HUDEP-2 (cell line): ENCODE measurements around the gene TRIP11.
"Not testable (repeated sequence)": the region's sequence is repeated elsewhere in the genome, so short reads cannot be mapped to it uniquely, and the experiment has no call there.

Experiments
- DNase-seq, 76 experiments: peaks; one replicate each; lab custom pipeline; 2025; ENCODE audit not compliant: unreplicated experiment in 76 of 76; lab: John Stamatoyannopoulos, UW

TRIP11 gene

DNA sequence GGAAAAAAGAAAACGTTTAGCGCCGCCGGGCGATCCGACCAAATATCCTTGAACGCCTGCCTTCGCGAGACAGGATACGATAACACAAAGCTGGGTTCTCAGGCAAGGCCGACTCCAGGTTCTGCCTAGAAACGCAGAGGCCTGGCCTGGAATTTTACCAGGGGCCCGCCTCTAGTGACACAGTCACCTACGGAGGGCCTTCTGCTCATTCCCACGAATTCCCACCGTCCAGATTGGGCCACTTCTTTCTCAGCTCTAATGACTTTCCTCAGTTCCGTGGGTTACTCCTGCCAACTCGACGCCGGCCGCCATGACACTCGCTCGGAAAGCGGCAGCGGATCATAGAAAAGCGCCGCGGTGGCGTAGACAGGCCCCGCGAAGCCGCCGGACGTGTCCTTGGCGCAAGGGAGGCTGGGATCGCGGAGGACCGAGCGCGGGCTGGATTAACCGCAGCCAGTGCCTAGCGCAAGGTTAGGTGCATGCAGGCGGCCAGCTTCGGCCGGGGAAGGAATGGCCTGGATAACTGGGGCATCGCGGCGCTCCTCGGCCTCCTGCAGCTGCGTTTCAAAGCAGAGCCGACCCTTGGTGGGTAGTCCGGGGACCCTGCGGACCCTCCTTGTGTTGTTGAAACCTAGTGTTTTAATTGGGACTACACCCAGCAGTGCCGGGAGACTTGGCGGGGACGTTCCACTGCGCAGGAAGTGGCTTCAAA is at the start of gene TRIP11:
TRIP11 (minus strand) TSS at position 341 of the 712 bp plus-strand sequence. CDS start 374 bp downstream, outside the sequence.
- peak in 75 of 76 experiments; percentile 30 to 93 (median 84) for DNase-seq

DNA sequence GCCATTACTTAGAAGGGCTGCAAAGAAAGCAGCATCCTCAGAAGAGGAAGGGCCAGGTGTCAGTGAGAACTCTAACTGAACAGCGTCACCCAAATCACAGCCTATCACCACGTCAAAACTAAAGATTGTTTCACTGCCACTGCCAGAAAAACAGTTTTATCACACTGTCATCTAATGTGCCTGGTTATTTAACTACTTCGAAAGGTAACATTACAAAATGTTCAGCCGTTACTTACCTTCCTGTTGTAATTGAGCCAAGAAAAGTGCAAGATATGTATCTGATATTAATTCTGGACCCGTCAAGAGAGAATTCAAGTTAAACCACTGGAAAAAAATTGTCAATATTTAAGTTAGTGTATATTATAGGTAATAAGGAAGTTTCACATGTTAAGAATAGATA is 48.6 kb upstream of the TRIP11 start:
- DNase-seq: no peak

DNA sequence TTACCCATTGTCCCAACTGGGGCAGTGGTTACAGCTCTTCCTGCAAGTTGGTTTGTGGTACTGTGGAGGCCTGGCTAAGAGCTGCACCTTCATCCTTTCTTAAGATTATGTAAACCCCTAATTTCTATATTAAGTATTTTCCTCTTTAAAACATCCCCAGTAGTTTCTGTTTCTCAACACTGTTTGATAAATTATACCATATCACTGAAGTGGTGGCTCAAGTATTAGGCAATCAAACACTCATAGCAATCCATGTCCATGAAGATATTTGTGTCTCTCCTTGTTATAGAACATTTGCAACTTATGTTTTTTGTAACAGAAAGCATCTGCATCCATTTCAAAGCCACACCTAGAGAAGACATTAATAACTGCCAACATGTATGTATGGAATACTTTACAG is 34.7 kb upstream of the TRIP11 start:
- DNase-seq: no peak

DNA sequence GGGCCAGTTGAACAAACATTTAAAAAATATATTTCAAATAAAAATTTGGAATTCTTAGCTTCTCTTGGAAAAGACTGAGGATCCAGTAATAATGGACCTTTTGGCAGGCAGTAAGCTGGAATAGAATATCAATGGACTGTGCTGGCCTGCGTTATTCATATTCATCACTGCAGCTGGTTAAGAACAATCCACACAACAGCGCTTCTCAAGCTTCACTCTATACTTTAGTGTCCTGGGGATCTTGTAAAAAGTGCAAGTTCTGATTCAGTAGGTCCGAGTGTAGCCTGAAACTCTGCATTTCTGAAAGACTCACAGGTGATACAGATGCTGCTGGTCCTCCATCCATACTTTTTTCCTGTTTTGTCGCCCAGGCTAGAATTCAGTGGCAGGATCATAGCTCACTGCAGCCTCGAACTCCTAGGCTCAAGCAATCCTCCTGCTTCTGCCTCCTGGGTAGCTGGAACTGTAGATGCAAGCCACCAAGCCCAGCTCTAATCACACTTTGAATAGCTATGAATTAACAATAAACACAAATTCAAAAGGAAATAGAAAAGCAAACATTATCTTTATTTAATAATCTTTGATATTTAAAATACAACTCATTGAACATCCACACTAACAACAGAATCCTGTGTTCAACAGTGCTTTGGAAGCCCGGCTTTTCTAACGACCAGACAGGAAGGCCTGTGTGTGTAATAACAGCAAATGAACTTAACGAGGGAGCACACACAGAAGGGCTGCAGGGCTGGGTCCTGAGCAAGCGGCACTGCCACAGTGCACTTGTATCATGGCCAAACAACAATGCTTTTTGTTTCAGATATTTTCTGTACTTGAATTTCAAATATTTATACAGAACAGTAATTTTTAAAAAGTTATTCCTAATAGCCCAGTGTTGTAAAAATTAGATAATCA is 18.4 kb upstream of the TRIP11 start:
- DNase-seq: no peak

DNA sequence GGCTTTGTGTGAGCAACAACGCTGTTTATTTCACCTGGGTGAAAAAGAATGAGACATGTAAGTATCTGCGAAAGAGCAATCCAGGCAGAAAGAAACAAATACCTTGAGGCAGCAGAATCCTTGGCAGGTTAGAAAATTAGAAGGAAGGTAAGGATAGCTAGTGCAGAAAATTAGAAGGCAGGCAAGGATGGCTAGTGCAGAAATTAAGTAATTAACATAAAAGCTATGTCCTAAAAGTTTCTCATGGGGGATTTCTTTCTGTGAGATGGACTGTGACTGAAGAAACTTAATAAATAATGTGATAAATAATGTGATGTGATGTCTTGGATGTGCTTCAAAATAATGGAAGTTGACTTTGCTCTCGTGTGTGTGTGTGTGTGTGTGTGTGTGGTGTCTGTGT is 9.9 kb upstream of the TRIP11 start:
- no peak for DNase-seq

DNA sequence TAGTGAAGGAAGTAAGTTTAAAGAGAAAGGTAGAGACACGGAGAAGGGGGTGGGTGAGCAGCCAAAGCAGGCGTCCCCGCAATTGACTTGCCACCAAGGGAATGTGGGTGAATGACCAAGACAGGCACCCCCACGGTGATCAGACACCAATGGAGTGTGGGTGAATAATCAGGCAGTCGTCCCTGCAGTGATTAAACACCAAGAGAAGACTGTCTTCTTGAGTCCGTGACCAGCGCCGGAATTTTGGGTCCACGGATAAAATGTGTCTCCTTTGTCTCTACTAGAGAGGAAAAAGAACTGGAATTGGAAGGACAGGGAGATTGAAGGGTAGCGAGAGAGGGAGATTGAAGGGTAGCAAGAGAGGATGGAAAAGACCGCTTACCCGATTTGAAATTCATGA is 9.4 kb upstream of the TRIP11 start:
- not testable (repeated sequence) for DNase-seq

DNA sequence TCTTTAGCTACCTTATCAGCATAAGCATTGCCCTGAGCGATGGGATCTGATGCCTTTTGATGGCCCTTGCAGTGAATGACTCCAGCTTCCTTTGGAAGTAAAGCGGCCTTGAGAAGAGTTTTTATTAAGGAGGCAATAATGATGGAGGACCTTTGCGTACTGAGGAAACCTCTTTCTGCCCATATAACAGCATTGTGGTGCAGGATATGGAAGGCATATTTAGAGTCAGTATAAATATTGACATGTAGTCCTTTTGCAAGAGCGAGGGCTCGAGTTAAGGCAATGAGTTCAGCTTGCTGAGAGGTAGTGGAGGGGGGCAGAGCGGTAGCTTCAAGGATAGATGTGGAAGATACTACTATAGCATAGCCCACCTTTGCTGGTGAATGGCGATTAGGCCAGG is 6.0 kb upstream of the TRIP11 start:
- DNase-seq: not testable (repeated sequence)

DNA sequence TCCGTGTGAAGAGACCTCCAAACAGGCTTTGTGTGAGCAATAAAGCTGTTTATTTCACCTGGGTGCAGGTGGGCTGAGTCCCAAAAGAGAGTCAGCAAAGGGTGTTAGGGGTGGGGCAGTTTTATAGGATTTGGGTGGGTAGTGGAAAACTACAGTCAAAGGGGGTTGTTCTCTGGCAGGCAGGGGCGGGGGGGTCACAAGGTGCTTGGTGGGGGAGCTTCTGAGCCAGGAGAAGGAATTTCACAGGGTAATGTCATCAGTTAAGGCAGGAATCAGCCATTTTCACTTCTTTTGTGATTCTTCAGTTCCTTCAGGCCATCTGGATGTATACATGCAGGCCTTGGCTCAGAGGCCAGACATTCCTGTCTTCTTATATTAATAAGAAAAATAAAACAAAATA is 1.9 kb upstream of the TRIP11 start:
- DNase-seq: not testable (repeated sequence)

DNA sequence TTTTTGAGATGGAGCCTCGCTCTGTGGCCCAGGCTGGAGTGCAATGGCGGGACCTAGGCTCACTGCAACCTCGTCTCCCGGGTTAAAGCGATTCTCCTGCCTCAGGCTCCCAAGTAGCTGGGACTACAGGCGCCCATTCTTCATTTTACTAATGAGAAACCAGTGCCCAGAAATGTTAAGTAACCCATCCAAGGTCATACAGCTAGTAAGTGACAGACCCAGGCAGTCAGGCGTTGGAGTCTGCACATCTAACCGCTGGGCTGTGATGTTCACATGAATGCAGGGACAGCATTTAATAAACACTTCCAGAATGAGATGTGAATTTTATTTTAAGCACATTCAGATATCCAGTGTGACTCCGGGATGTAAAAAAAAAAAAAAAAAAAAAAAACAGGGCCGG is 1.3 kb upstream of the TRIP11 start:
- no peak for DNase-seq

DNA sequence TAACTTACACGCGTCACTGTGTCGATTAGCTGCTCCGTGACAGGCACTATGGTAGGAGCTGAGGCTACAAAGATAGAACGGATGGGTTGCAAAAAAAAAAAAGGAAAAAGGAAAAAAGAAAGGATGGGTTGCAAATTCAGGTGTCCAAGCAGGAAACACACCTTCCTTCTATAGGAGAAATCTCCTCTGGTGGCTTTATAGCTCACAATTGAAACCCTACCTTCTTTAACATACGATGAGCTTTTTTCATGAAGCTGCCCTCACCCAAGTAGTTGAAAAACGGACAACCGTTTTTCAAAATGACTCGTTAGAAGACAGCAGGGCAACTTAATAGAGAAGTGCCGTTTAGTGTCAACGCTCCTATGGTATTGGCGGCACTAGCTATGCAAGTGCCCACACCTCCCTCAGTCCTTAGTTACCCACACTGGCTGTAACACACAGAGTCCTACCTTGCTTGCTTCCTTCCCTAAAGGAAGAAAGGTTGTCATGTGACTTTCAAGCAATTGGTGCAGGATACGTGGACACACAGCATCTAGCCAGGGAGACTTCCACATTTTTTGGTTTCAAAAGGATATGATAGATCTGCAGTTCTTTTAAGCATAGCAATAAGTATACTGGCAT is 682 bp upstream of the TRIP11 start:
- DNase-seq: peak in 15 of 76 experiments; percentile 3 to 35 (median 10)

DNA sequence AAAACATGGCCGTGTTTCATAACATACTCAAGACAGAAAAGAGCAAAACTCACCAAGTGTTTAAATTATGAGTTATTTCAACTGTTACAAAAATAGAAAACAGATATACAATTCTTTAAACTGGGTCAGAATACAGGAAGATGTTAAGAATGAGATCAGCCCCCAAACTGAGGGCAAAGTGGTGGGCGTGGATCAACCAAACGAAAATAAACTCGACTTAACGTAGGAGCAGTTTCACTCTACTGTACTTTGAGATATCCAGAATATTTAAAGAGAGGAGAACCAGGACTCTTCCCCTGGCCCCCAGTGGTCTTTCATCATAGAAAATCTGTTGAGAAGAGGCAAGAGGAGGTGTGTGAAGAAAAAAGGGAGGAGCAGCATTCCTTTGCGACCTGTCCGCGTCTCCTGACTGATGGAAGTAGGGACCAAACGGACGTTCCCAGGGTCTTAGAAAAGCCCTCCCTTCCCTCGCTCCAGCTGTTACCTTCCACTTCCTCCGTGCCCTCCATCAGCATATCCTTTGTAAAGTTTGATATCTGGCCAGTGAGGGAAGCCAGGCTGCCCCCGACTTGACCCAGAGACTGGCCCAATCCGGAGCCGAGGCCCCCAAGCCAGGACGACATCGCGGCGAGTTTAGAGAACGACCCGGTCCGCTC is 668 bp downstream of the TRIP11 start:
- DNase-seq: peak in 9 of 76 experiments; percentile 20 to 53 (median 43)

DNA sequence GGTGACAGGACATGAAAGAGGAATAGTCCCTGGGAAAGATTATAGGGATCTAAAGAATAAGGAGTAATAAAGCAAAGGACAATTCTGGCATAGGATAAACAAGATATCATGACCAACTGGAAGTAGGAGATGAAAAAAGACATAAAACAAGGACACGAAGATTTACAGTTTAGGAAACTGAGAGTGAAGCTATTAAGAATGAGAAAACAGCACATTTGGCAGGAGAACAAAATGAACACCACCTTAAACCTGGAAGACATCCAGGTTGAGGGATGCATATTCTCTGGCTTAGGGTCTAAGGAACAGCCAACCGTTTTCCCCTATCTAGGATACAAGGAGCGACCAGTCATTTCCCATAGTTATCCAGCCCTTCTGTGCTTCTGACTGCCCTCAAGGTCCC is 1.9 kb downstream of the TRIP11 start:
- no peak for DNase-seq

DNA sequence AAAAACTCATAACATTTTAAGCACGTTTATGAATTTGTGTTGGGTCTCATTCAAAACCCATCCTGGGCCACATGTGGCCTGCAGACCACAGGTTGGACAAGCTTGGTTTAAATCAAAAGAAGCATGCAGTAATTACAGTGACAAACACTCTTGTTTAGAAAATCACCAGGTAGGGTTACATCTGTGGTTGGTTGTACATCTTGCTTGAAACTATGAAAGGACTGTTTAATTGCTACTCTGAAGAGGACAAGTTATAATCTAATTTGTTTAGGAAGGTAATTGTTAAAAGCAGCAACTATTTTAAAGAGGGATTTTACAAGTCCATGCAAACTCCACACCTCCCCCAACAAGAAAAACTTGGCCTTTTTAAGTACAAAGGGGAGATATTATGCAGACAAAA is 4.0 kb downstream of the TRIP11 start:
- no peak for DNase-seq

DNA sequence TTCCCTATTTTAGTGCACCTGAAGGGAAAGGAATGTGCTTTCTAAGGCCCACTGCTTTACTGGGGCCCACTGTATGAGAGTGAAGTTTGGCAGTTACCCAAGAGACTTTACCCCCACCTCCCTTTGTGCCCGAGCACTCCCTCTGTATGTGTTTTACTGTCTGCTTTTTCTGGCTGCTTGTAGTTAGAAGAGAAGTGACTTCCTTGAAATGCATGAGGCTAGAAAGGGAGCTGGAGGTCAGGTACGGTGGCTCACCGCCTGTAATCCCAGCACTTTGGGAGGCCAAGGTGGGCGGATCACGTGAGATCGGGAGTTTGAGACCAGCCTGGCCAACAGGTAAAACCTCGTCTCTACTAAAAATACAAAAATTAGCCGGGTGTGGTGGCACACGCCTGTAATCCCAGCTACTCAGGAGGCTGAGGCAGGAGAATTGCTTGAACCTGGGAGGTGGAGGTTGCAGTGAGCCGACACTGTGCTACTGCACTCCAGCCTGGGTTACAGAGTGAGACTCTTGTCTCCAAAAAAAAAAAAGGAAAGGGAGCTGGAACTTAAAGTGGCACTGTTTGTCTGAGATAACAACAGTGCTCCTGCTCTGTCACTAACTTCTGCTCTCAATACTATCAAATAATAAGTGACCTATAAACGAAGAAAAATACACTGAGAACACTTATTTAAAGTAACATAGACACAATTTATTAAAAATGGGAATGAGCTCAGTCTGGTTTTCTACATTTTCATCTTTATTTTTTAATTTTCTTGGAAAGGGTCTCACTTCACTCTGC is 5.8 kb downstream of the TRIP11 start:
- DNase-seq: no peak

DNA sequence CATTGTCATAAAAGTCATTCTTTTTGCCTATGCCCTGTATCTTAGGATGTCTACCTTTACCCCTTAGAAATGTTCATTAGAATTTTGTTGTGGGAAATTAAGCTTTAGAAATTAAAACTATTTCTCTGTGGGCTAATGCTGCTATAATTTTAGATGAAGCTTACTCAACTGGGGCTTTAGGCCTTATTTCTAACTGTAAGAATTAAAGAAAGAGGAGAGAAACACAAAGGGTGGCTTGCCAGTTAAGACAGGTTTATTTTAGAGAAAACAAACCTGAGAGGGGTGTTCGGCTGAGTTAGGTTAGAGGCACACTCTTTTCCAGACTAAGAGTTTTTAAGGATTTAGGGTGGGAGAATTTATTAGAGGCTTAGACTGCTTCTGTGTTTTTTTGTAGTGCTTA is 6.4 kb downstream of the TRIP11 start:
- no peak for DNase-seq

DNA sequence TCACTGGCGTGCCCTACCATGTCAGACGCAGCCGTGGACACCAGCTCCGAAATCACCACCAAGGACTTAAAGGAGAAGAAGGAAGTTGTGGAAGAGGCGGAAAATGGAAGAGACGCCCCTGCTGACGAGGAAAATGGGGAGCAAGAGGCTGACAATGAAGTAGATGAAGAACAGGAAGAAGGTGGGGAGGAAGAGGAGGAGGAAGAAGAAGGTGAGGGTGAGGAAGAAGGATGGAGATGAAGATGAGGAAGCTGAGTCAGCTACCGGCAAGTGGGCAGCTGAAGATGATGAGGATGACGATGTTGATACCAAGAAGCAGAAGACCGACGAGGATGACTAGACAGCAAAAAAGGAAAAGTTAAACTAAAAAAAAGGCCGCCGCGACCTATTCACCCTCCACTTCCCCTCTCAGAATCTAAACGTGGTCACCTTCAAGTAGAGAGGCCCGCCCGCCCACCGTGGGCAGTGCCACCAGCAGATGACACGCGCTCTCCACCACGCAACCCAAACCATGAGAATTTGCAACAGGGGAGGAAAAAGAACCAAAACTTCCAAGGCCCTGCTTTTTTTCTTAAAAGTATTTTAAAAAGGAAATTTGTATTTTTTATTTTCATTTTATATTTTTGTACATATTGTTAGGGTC is 13.2 kb downstream of the TRIP11 start:
- DNase-seq: no peak

DNA sequence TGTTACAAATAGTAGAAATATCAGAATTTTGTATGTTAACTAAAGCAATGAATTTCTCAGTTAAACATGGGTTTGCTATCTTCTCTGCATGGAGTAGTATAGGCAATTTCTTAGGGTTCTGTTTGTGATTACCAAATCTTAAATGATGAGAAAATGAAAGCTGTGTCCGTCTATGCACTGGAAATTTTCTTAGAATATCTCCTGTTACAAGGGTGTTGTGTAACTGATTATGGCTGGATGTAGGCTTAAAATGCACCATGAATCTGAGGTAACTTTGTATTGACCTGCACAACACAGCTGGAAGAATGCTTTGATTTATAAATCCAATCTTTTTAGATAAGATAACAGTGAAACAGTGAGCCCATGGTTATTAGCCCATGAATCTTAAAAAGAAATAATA is 17.8 kb downstream of the TRIP11 start:
- DNase-seq: no peak

DNA sequence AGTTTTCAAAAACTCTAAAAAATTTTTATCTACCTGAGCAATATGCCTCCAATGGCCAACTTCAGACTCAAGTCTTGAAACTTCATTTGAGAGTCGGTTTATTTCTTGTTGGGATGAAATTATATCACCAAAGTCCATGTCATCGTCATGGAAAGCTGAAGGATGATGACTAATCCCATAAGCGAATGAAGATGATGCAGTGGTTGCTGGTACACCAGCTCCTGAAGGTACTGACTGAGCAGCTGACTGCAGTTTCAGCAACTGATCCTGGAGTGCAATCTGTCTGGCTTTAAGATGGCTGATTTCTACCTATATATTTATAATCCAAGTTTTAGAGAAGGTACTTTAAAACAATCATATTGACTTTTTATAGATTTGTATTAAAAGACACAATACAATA is 18.3 kb downstream of the TRIP11 start:
- DNase-seq: no peak

DNA sequence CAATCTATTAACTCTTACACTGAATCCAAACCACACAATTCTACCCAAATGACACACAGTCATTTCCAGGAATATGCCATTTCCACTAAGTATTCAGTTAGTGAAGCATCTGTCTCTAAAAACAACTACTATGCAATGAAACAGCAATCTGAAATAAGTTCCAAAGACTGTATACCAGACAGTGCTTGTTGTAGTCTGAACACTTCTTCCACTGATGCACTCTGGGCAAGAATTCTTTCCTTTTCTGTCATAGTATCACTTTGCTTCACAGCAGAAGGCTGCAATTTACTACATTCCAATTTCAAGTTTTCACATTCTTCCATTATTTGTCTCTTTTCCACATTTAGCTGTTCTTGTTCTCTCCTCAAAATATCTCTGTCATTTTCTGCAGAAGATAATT is 25.8 kb downstream of the TRIP11 start:
- no peak for DNase-seq
